Esophagus squamous epithelium (tissue), 4 donors: ENCODE data around the gene PLAAT1.

Source experiments
- CTCF ChIP-seq, 6 experiments: fragments of 450-650 bp in 4 of 6; fragments of 200-600 bp in 2 of 6; sonication (generic) in 2 of 6; IDR thresholded peaks; one replicate each; pipeline ENCODE4 v1.5.1; 2016 to 2019; ENCODE audit warnings: antibody characterized with exemption in 6 of 6, mild to moderate bottlenecking in 4 of 6, moderate library complexity in 4 of 6
- POLR2A ChIP-seq, 4 donors: fragments of 450-650 bp; IDR thresholded peaks; one replicate each; pipeline ENCODE4 v1.6.1; 2017; ENCODE audit warnings: antibody characterized with exemption in 4 of 4, mild to moderate bottlenecking in 4 of 4, moderate library complexity in 3 of 4

- no peak for TF ChIP-seq CTCF (IDR thresholded peaks at IDR 0.05)
- TF ChIP-seq POLR2A (IDR thresholded peaks at IDR 0.05): no peak
Observed at GRCh38 chr3:193271101-193271840, 30.2 kb downstream of the PLAAT1 start.
